Naive B cell (primary cell): ENCODE measurements around the gene METTL9. TPM values are rescaled to one million over a fixed set of nuclear protein-coding genes. Genes with fewer than 3 reads are reported as not detected.
"Not testable (repeated sequence)": the region's sequence is repeated elsewhere in the genome, so short reads cannot be mapped to it uniquely, and the experiment has no call there.

Experiments
- ATAC-seq, 2 donors: fragments of 150-1000 bp; cut with Tn5 transposase; 2 replicates each; pipeline ENCODE4 v1.10.0; 2021; ENCODE audit warnings: low read depth in 2 of 2, mild to moderate bottlenecking in 2 of 2, moderate library complexity in 2 of 2
- DNase-seq: peaks from one replicate; pipeline ENCODE4 v3.0.0; 2022
- H3K27ac Mint-ChIP-seq, 6 donors: one replicate each; pipeline ENCODE4 v1.8.0; 2020 to 2022; ENCODE audit warnings: mild to moderate bottlenecking in 6 of 6, mixed read lengths in 6 of 6, moderate library complexity in 5 of 6, inconsistent platforms in 2 of 6
- H3K27me3 Mint-ChIP-seq, 3 donors: one replicate each; pipeline ENCODE4 v1.8.0; 2021 to 2022; ENCODE audit warnings: mixed read lengths in 3 of 3, mild to moderate bottlenecking in 1 of 3
- H3K36me3 Mint-ChIP-seq, 2 donors: one replicate each; pipeline ENCODE4 v1.8.0; 2020 to 2022; ENCODE audit warnings: mixed read lengths in 2 of 2, inconsistent platforms in 1 of 2, mild to moderate bottlenecking in 1 of 2
- H3K4me1 Mint-ChIP-seq, 3 donors: one replicate each; pipeline ENCODE4 v1.8.0; 2020 to 2022; ENCODE audit warnings: mixed read lengths in 3 of 3, inconsistent platforms in 1 of 3, mild to moderate bottlenecking in 1 of 3, moderate library complexity in 1 of 3
- H3K4me3 Mint-ChIP-seq, 8 donors: one replicate each; pipeline ENCODE4 v1.8.0; 2020 to 2022; ENCODE audit warnings: mild to moderate bottlenecking in 8 of 8, mixed read lengths in 8 of 8, moderate library complexity in 8 of 8, inconsistent platforms in 2 of 8
- H3K9me3 Mint-ChIP-seq, 7 donors: one replicate each; pipeline ENCODE4 v1.8.0; 2020 to 2022; ENCODE audit warnings: mixed read lengths in 7 of 7, mild to moderate bottlenecking in 5 of 7, inconsistent platforms in 2 of 7, moderate library complexity in 1 of 7
- polyA plus RNA-seq, 6 donors: library from polyadenylated mRNA; unstranded; fragments of 300-500 nt; fragmentation: Illumina TruSeq; gene quantifications; one replicate each; pipeline ENCODE4 v1.2.3, GENCODE V29; 2021; ENCODE audit warnings: low read depth in 6 of 6

Gene METTL9
- polyA plus RNA-seq, 6 donors from 2014 or later, result 92.8 to 151 (median 110) TPM

- Mint-ChIP-seq H3K9me3 (no peaks in the 10 kb centered on the region), H3K4me1 (peaks cover 47 to 91% (median 67%) of the 10 kb centered on the region in 3 donors), H3K27ac (peak within 1 kb of the TSS in 3 of 6 donors; percentile 63 to 82 (median 81)), H3K4me3 (peak within 1 kb of the TSS in 5 of 8 donors; percentile 30 to 53 (median 47)), H3K27me3 (no peaks in the 10 kb centered on the region), H3K36me3 (no peaks in the 10 kb centered on the region)
- ATAC-seq, result no peak
- DNase-seq, result no peak
Observed at GRCh38 chr16:21652453-21652852, 53.1 kb downstream of the METTL9 start, which contains the start of gene IGSF6. TSS of gene IGSF6 (minus strand) at chr16:21652608. CDS start at chr16:21652598, 10 bp downstream.

GRCh38 chr16:21653571-21653970 is 54.2 kb downstream of the METTL9 start:
- H3K4me1 Mint-ChIP-seq, result peaks cover 49 to 91% (median 67%) of the 10 kb centered on the region in 3 donors
- no peaks in the 10 kb centered on the region for H3K9me3 Mint-ChIP-seq
- H3K4me3 Mint-ChIP-seq, result peak overlapping the region in 1 of 8 donors; percentile 44
- H3K27ac Mint-ChIP-seq, result peak overlapping the region in 1 of 6 donors; percentile 63
- DNase-seq, result no peak
- no peak for ATAC-seq
- H3K27me3 Mint-ChIP-seq, result no peaks in the 10 kb centered on the region
- no peaks in the 10 kb centered on the region for H3K36me3 Mint-ChIP-seq

GRCh38 chr16:21654466-21654865 is 55.1 kb downstream of the METTL9 start:
- Mint-ChIP-seq H3K4me1 (peaks cover 53 to 91% (median 72%) of the 10 kb centered on the region in 3 donors), H3K27ac (peak overlapping the region in 4 of 6 donors; percentile 12 to 79 (median 59))
- no peak for DNase-seq

GRCh38 chr16:21654881-21655280 is 55.5 kb downstream of the METTL9 start:
- no peaks in the 10 kb centered on the region for H3K36me3 Mint-ChIP-seq
- DNase-seq, result no peak
- peaks cover 0 to 2% (median 0%) of the 10 kb centered on the region in 7 donors for H3K9me3 Mint-ChIP-seq
- peak overlapping the region in 1 of 8 donors; percentile 30 for H3K4me3 Mint-ChIP-seq
- peak overlapping the region in 2 of 6 donors; percentile 12 to 27 for H3K27ac Mint-ChIP-seq
- H3K27me3 Mint-ChIP-seq, result no peaks in the 10 kb centered on the region
- H3K4me1 Mint-ChIP-seq, result peaks cover 53 to 93% (median 76%) of the 10 kb centered on the region in 3 donors
- no peak for ATAC-seq

More at GRCh38 chr16:21654466-21654865, 55.1 kb downstream of the METTL9 start:
- no peak for ATAC-seq
- Mint-ChIP-seq H3K36me3 (no peaks in the 10 kb centered on the region), H3K4me3 (peak overlapping the region in 3 of 8 donors; percentile 15 to 30 (median 21)), H3K27me3 (no peaks in the 10 kb centered on the region), H3K9me3 (peaks cover 0 to 2% (median 0%) of the 10 kb centered on the region in 7 donors)

- H3K4me1 Mint-ChIP-seq, result peaks cover 49 to 95% (median 80%) of the 10 kb centered on the region in 3 donors
- H3K27me3 Mint-ChIP-seq, result no peaks in the 10 kb centered on the region
- H3K4me3 Mint-ChIP-seq, result peak overlapping the region; percentile 10 to 89 (median 70)
- peaks cover 0 to 2% (median 0%) of the 10 kb centered on the region in 7 donors for H3K9me3 Mint-ChIP-seq
- ATAC-seq (peak; percentile 89 to 90), DNase-seq (peak; percentile 76)
- H3K27ac Mint-ChIP-seq, result peak overlapping the region; percentile 57 to 93 (median 91)
- no peaks in the 10 kb centered on the region for H3K36me3 Mint-ChIP-seq
Observed at GRCh38 chr16:21656795-21657768, 57.7 kb downstream of the METTL9 start.

GRCh38 chr16:21659124-21659523 is 59.7 kb downstream of the METTL9 start:
- Mint-ChIP-seq H3K36me3 (no peaks in the 10 kb centered on the region), H3K9me3 (peaks cover 0 to 2% (median 0%) of the 10 kb centered on the region in 7 donors), H3K27me3 (no peaks in the 10 kb centered on the region), H3K4me1 (peaks cover 46 to 90% (median 71%) of the 10 kb centered on the region in 3 donors), H3K27ac (peak overlapping the region; percentile 44 to 88 (median 72)), H3K4me3 (peak overlapping the region in 7 of 8 donors; percentile 25 to 76 (median 39))
- ATAC-seq (no peak), DNase-seq (peak; percentile 25)

- H3K9me3 Mint-ChIP-seq, result peaks cover 0 to 2% (median 0%) of the 10 kb centered on the region in 7 donors
- ATAC-seq (peak; percentile 91 to 92), DNase-seq (peak; percentile 47)
Observed at GRCh38 chr16:21663889-21664647, 64.7 kb downstream of the METTL9 start, which contains the start of gene OTOA. TSS of gene OTOA (plus strand) at chr16:21663968. CDS start at chr16:21678515, 14,547 bp downstream.

GRCh38 chr16:21664801-21665492 is 65.6 kb downstream of the METTL9 start:
- ATAC-seq (no peak), DNase-seq (no peak)
- H3K36me3 Mint-ChIP-seq, result no peaks in the 10 kb centered on the region
- peak overlapping the region in 1 of 6 donors; percentile 54 for H3K27ac Mint-ChIP-seq
- no peaks in the 10 kb centered on the region for H3K27me3 Mint-ChIP-seq
- H3K9me3 Mint-ChIP-seq, result no peaks in the 10 kb centered on the region
- peak overlapping the region in 3 of 8 donors; percentile 36 to 95 (median 40) for H3K4me3 Mint-ChIP-seq
- H3K4me1 Mint-ChIP-seq, result peaks cover 15 to 45% (median 24%) of the 10 kb centered on the region in 3 donors

More at GRCh38 chr16:21663889-21664647, 64.7 kb downstream of the METTL9 start, which contains the start of gene OTOA:
- Mint-ChIP-seq H3K4me3 (peak within 1 kb of the TSS; percentile 78 to 95 (median 87)), H3K36me3 (no peaks in the 10 kb centered on the region), H3K27me3 (no peaks in the 10 kb centered on the region), H3K27ac (peak within 1 kb of the TSS in 4 of 6 donors; percentile 14 to 69 (median 46)), H3K4me1 (peaks cover 22 to 53% (median 31%) of the 10 kb centered on the region in 3 donors)

- H3K4me3 Mint-ChIP-seq, result no peak overlapping the region
Observed at GRCh38 chr16:21666772-21667171, 67.4 kb downstream of the METTL9 start.

GRCh38 chr16:21667575-21667974 is 68.2 kb downstream of the METTL9 start:
- Mint-ChIP-seq H3K27me3 (no peaks in the 10 kb centered on the region), H3K27ac (no peak overlapping the region), H3K36me3 (no peaks in the 10 kb centered on the region), H3K9me3 (no peaks in the 10 kb centered on the region), H3K4me1 (peaks cover 11 to 20% (median 11%) of the 10 kb centered on the region in 3 donors), H3K4me3 (no peak overlapping the region)
- no peak for ATAC-seq
- no peak for DNase-seq

More at GRCh38 chr16:21666772-21667171, 67.4 kb downstream of the METTL9 start:
- Mint-ChIP-seq H3K4me1 (peaks cover 11 to 28% (median 12%) of the 10 kb centered on the region in 3 donors), H3K36me3 (no peaks in the 10 kb centered on the region), H3K27ac (peak overlapping the region in 1 of 6 donors; percentile 30), H3K27me3 (no peaks in the 10 kb centered on the region), H3K9me3 (no peaks in the 10 kb centered on the region)
- DNase-seq (no peak), ATAC-seq (no peak)

- Mint-ChIP-seq H3K4me1 (no peaks in the 10 kb centered on the region), H3K9me3 (peaks cover 0 to 11% (median 3%) of the 10 kb centered on the region in 7 donors), H3K27me3 (peaks cover 0 to 12% (median 0%) of the 10 kb centered on the region in 3 donors), H3K27ac (no peak overlapping the region), H3K36me3 (no peaks in the 10 kb centered on the region), H3K4me3 (no peak overlapping the region)
- DNase-seq (no peak), ATAC-seq (no peak)
Observed at GRCh38 chr16:21673469-21673868, 74.1 kb downstream of the METTL9 start.

- Mint-ChIP-seq H3K9me3 (peaks cover 0 to 11% (median 3%) of the 10 kb centered on the region in 7 donors), H3K27me3 (peaks cover 0 to 17% (median 0%) of the 10 kb centered on the region in 3 donors)
- not testable (repeated sequence) for H3K4me3 Mint-ChIP-seq, DNase-seq, H3K27ac Mint-ChIP-seq, H3K36me3 Mint-ChIP-seq, H3K4me1 Mint-ChIP-seq, ATAC-seq
Observed at GRCh38 chr16:21674456-21674855, 75.1 kb downstream of the METTL9 start.
